GOT3 (cell line): ENCODE results near the gene SPATA2.

ENCODE experiments used
- DNase-seq: peaks from one replicate; lab custom pipeline; 2025; ENCODE audit warnings: mixed read lengths; lab: John Stamatoyannopoulos, UW

The SPATA2 gene

GRCh38 chr20:49859011-49859410 is 56.3 kb downstream of the SPATA2 start:
- DNase-seq = no peak

GRCh38 chr20:49858076-49858585 is 57.2 kb downstream of the SPATA2 start:
- DNase-seq = no peak

- no peak for DNase-seq
These were observed 58.4 kb downstream of the SPATA2 start for GRCh38 chr20:49856904-49857303.

- DNase-seq = no peak
These were observed 61.0 kb downstream of the SPATA2 start for GRCh38 chr20:49854190-49854875.

- DNase-seq = no peak
These were observed 61.7 kb downstream of the SPATA2 start for GRCh38 chr20:49853640-49854039.
